ENCODE measurements around the gene GPX5.
A peak's percentile ranks its signal among the peaks of the same experiment; 100 is the strongest.
"Not testable (repeated sequence)": the region's sequence is repeated elsewhere in the genome, so short reads cannot be mapped to it uniquely, and the experiment has no call there.

Gene GPX5

DNA sequence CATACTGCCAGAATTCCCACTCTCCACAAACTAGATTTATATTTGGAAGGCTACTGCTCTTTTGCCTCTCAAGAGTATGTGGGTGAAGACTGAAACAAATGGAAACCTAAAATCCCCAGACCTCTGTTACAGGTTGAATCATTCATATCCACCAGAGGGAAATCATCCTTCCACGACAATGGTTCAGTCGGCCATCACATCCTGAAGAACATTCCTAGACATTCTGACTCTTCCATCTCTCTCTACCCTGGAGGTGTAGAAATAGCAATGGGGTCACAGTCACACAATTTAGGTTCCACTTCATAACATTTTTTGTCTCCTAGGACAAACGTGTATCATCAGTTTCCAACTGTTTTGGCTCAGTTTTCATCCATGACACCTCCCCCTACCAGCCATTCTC lies 8.6 kb downstream of the GPX5 start:
- Histone ChIP-seq H3K27me3 (no peaks in the 10 kb centered on the region), H3K9ac (no peak overlapping the region), H3K4me2 (no peak overlapping the region), H3K36me3 (no peaks in the 10 kb centered on the region), H3K4me1 (no peaks in the 10 kb centered on the region), H3K4me3 (no peak overlapping the region), H3K9me3 (replicated peaks in 1 of 11) (no peaks in the 10 kb centered on the region), H4K20me1 (no peaks in the 10 kb centered on the region), H3K27ac (no peak overlapping the region)
- no peak for TF ChIP-seq Cebpa-rat (IDR thresholded peaks at IDR 0.05)

DNA sequence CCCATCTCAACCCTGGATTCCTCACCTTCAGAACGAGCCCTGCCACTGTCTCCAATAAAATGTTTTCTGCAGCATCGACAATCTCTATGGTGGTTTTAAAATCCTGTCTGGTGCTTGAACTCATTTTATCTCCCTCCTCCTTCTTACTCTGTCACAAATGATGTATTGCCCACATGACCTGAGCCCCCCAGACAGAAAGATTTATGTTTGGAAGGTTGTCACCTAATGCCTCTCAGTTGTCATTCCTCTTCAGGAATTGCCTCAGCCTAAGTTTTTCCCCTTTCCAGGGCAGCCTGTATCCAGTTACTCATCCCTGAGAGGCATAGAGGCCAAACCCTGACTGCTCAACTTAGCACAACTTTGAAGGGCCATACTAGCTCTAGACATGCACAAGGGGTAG lies 9.2 kb downstream of the GPX5 start:
- no peak overlapping the region for H3K9ac ChIP-seq
- H3K27ac ChIP-seq: no peak overlapping the region
- no peak for TF ChIP-seq Cebpa-rat (IDR thresholded peaks at IDR 0.05)
- H3K9me3 ChIP-seq (replicated peaks in 1 of 11): no peaks in the 10 kb centered on the region
- no peaks in the 10 kb centered on the region for H3K27me3 ChIP-seq
- no peaks in the 10 kb centered on the region for H3K36me3 ChIP-seq
- no peaks in the 10 kb centered on the region for H4K20me1 ChIP-seq
- no peak overlapping the region for H3K4me3 ChIP-seq
- no peak overlapping the region for H3K4me2 ChIP-seq
- no peaks in the 10 kb centered on the region for H3K4me1 ChIP-seq

GRCh38 chr6:28537065-28537464 lies 11.4 kb downstream of the GPX5 start:
- Histone ChIP-seq H3K4me3 (no peak overlapping the region), H3K27ac (no peak overlapping the region), H3K4me2 (no peak overlapping the region), H3K9me3 (replicated peaks in 1 of 11) (peaks cover 0 to 4% (median 0%) of the 10 kb centered on the region in 11 experiments; a peak in 2 of 22 replicates), H3K4me1 (no peaks in the 10 kb centered on the region), H4K20me1 (no peaks in the 10 kb centered on the region), H3K36me3 (no peaks in the 10 kb centered on the region), H3K27me3 (no peaks in the 10 kb centered on the region), H3K9ac (no peak overlapping the region)
- TF ChIP-seq Cebpa-rat (IDR thresholded peaks at IDR 0.05): no peak

- Histone ChIP-seq H3K4me1 (peaks cover 0 to 4% (median 0%) of the 10 kb centered on the region in 10 experiments; a peak in 3 of 20 replicates), H4K20me1 (no peaks in the 10 kb centered on the region), H3K27me3 (no peaks in the 10 kb centered on the region), H3K4me3 (no peak overlapping the region), H3K9ac (no peak overlapping the region), H3K9me3 (replicated peaks in 1 of 11) (peaks cover 0 to 6% (median 0%) of the 10 kb centered on the region in 11 experiments; a peak in 3 of 22 replicates), H3K4me2 (no peak overlapping the region), H3K36me3 (no peaks in the 10 kb centered on the region), H3K27ac (no peak overlapping the region)
- TF ChIP-seq Cebpa-rat (IDR thresholded peaks at IDR 0.05): no peak
Observed at GRCh38 chr6:28537509-28538140, 11.9 kb downstream of the GPX5 start.

- H3K27me3 ChIP-seq: peaks cover 0 to 4% (median 0%) of the 10 kb centered on the region in 11 experiments; a peak in 2 of 22 replicates
- H3K9me3 ChIP-seq (replicated peaks in 1 of 11): peaks cover 0 to 8% (median 0%) of the 10 kb centered on the region in 11 experiments; a peak in 3 of 22 replicates
- H3K4me3 ChIP-seq: no peak overlapping the region
- H3K36me3 ChIP-seq: no peaks in the 10 kb centered on the region
- H3K27ac ChIP-seq: no peak overlapping the region
- H3K9ac ChIP-seq: no peak overlapping the region
- H4K20me1 ChIP-seq: no peaks in the 10 kb centered on the region
- TF ChIP-seq Cebpa-rat (IDR thresholded peaks at IDR 0.05): no peak
- peak overlapping the region in 2 of 11 experiments; percentile 51 to 63; a peak in 2 of 22 replicates for H3K4me2 ChIP-seq
- H3K4me1 ChIP-seq: peaks cover 0 to 14% (median 4%) of the 10 kb centered on the region in 10 experiments; a peak in 7 of 20 replicates
Observed at GRCh38 chr6:28541996-28542395, 16.3 kb downstream of the GPX5 start.

DNA sequence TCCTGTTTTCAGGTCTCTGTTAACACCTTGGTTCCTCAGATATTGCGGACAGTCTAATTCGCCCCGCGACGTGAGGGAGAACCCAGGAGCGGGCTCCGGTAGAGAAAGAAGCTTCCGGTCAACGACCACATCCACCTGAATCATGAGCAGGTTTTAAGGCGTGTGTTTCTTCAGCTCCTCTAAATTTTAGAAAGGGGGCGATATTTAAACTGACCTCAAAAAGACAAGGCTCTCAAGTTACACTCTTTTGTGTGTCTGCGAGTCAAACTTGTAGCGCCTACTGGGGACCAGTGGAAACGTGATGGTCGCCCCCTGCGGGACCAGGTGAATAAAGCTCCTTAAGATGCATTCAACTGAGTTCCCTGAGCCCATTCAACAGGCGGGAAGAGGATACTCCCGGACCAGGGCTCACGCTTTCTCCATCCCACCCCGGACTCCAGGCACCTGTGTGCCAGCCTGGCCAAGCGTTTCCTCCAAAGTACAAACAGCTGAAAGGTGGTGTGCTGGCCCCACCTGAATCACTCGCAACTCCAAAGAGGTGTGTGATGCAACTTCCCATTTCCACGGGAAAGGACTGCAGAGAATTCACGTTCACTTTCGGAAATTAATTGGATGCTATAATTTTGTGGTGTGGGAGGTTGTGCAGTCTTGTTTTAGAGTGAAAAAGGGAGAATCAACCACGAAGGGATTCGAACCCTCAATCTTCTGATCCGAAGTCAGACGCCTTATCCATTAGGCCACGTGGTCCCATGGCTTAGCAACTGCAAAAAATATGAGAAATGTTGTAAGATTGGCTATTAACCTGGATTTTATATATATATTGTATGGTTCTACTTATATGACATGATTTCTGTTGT lies 17.0 kb downstream of the GPX5 start:
- H3K9me3 ChIP-seq (replicated peaks in 1 of 11): peaks cover 0 to 8% (median 0%) of the 10 kb centered on the region in 11 experiments; a peak in 3 of 22 replicates
- peak overlapping the region; percentile 5 to 81 (median 60); a peak in 21 of 22 replicates for H3K4me2 ChIP-seq
- no peaks in the 10 kb centered on the region for H3K36me3 ChIP-seq
- no peak overlapping the region for H3K27ac ChIP-seq
- peak overlapping the region in 6 of 10 experiments; percentile 23 to 56 (median 50); a peak in 11 of 20 replicates for H3K4me3 ChIP-seq
- peaks cover 0 to 14% (median 4%) of the 10 kb centered on the region in 10 experiments; a peak in 7 of 20 replicates for H3K4me1 ChIP-seq
- no peak overlapping the region for H3K9ac ChIP-seq
- H3K27me3 ChIP-seq: peaks cover 0 to 4% (median 0%) of the 10 kb centered on the region in 11 experiments; a peak in 2 of 22 replicates
- no peaks in the 10 kb centered on the region for H4K20me1 ChIP-seq
- TF ChIP-seq Cebpa-rat (IDR thresholded peaks at IDR 0.05): no peak

DNA sequence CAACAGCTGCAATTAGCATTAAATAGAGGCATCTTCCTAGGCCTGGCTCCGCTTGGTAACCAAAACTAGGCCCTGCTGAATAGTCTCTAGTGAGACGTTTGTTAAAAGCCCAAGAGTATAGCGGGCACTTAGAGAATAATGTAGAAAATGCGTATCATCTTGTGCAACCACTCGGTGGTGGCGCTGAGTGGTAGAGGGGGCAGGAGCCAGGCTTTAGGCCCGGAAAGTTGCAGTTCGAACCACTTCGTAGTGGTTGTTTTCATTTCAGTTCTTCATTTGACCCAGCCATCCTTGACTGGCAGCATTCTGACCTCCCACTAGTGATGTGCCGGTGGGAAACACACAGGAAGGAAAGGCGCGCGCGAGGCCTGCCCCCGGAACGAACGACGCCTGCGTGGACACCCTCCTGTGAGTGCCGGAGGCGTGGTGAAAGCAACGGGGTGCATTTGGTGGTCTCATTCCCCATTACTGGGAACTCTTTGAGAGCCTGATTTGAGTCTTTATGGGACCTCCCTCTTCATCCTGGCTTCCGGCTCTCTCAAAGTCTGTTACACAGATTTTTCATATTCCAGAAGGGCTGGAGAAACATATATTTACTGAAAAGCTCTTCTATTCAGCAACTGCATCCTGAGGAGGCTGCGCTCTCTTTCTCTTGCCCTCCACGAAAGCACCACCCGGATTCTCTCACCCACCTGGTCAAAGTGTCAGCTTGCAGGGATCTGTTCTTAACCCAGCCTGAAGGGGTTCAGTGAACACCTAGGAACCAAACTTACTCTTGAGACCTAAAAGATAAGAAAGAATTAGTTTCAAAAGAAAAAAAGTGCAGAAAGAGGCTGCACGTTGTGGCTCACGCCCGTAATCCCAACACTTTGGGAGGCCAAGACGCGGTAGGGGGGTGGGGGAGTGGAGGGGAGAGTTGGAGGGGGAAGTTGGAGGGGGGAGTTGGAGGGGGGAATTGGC lies 18.2 kb downstream of the GPX5 start:
- Histone ChIP-seq H3K9ac (peak overlapping the region in 9 of 11 experiments; percentile 22 to 63 (median 43); a peak in 16 of 22 replicates), H3K36me3 (no peaks in the 10 kb centered on the region), H4K20me1 (no peaks in the 10 kb centered on the region), H3K4me2 (peak overlapping the region; percentile 51 to 81 (median 63)), H3K9me3 (replicated peaks in 1 of 11) (peaks cover 0 to 8% (median 0%) of the 10 kb centered on the region in 11 experiments; a peak in 3 of 22 replicates), H3K4me3 (peak overlapping the region; percentile 34 to 61 (median 51)), H3K27me3 (peaks cover 0 to 4% (median 0%) of the 10 kb centered on the region in 11 experiments; a peak in 2 of 22 replicates), H3K4me1 (peaks cover 0 to 14% (median 4%) of the 10 kb centered on the region in 10 experiments; a peak in 7 of 20 replicates), H3K27ac (peak overlapping the region in 7 of 11 experiments; percentile 5 to 43 (median 20); a peak in 8 of 22 replicates)
- TF ChIP-seq Cebpa-rat (IDR thresholded peaks at IDR 0.05): no peak

GRCh38 chr6:28545955-28546354 lies 20.3 kb downstream of the GPX5 start:
- no peak for TF ChIP-seq Cebpa-rat (IDR thresholded peaks at IDR 0.05)
- Histone ChIP-seq H3K4me1 (peaks cover 0 to 14% (median 4%) of the 10 kb centered on the region in 10 experiments; a peak in 7 of 20 replicates), H4K20me1 (no peaks in the 10 kb centered on the region), H3K4me3 (no peak overlapping the region), H3K4me2 (no peak overlapping the region), H3K27ac (no peak overlapping the region), H3K9ac (no peak overlapping the region), H3K9me3 (replicated peaks in 1 of 11) (peaks cover 0 to 6% (median 0%) of the 10 kb centered on the region in 11 experiments; a peak in 3 of 22 replicates), H3K36me3 (no peaks in the 10 kb centered on the region), H3K27me3 (peaks cover 0 to 4% (median 0%) of the 10 kb centered on the region in 11 experiments; a peak in 2 of 22 replicates)

- H3K27ac ChIP-seq; H3K9me3 ChIP-seq (replicated peaks in 1 of 11); H3K27me3 ChIP-seq; H3K4me2 ChIP-seq; H3K36me3 ChIP-seq; H3K4me3 ChIP-seq; H3K9ac ChIP-seq; H4K20me1 ChIP-seq: not testable (repeated sequence)
- peaks cover 0 to 14% (median 4%) of the 10 kb centered on the region in 10 experiments; a peak in 7 of 20 replicates for H3K4me1 ChIP-seq
Observed at GRCh38 chr6:28547003-28547402, 21.3 kb downstream of the GPX5 start.
